Natural killer cell (primary cell): ENCODE measurements around the gene HRC. TPM values are rescaled to one million over a fixed set of nuclear protein-coding genes. Genes with fewer than 3 reads are reported as not detected.

Experiments used
- ATAC-seq, 3 donors: fragments of 150-1000 bp in 2 of 3; fragments of 200-7000 bp in 1 of 3; cut with Tn5 transposase; 1 replicate in 1 of 3; 2 replicates in 2 of 3; pipeline ENCODE4 v1.10.0; 2021; ENCODE audit warnings: mild to moderate bottlenecking in 2 of 3, moderate library complexity in 2 of 3
- DNase-seq, 2 donors: peaks; one replicate each; pipeline versions ENCODE4 v3.0.0 to v3.0.0-alpha.2; 2013 to 2021; ENCODE audit warnings: mixed read lengths in 1 of 2
- H3K27ac ChIP-seq: one replicate; pipeline ENCODE4 v1.5.1; 2013; ENCODE audit warnings: mild to moderate bottlenecking, low read length
- H3K27me3 ChIP-seq: one replicate; pipeline ENCODE4 v1.6.1; 2013; ENCODE audit warnings: low read length; ENCODE audit not compliant: control insufficient read depth, insufficient read depth
- H3K36me3 ChIP-seq: one replicate; pipeline ENCODE4 v1.6.1; 2013; ENCODE audit warnings: low read length; ENCODE audit not compliant: control insufficient read depth, insufficient read depth
- H3K4me1 ChIP-seq: one replicate; pipeline ENCODE4 v1.6.1; 2013; ENCODE audit warnings: low read length; ENCODE audit not compliant: control insufficient read depth, insufficient read depth
- H3K4me3 ChIP-seq: one replicate; pipeline ENCODE4 v1.5.1; 2013; ENCODE audit warnings: low read length
- H3K9me3 ChIP-seq: one replicate; pipeline ENCODE4 v1.6.1; 2013; ENCODE audit warnings: low read length; ENCODE audit not compliant: control insufficient read depth, insufficient read depth
- H3K27ac Mint-ChIP-seq, 2 donors: one replicate each; pipeline ENCODE4 v1.8.0; 2022; ENCODE audit warnings: mild to moderate bottlenecking in 2 of 2, mixed read lengths in 2 of 2, moderate library complexity in 1 of 2
- H3K27me3 Mint-ChIP-seq, 2 donors: one replicate each; pipeline ENCODE4 v1.8.0; 2022; ENCODE audit warnings: low read depth in 2 of 2, mixed read lengths in 2 of 2
- H3K36me3 Mint-ChIP-seq: one replicate; pipeline ENCODE4 v1.8.0; 2022; ENCODE audit warnings: mixed read lengths
- H3K4me1 Mint-ChIP-seq, 2 donors: one replicate each; pipeline ENCODE4 v1.8.0; 2022; ENCODE audit warnings: mixed read lengths in 2 of 2
- H3K4me3 Mint-ChIP-seq: one replicate; pipeline ENCODE4 v1.8.0; 2022; ENCODE audit warnings: mild to moderate bottlenecking, moderate library complexity, mixed read lengths
- H3K9me3 Mint-ChIP-seq, 2 donors: one replicate each; pipeline ENCODE4 v1.8.0; 2022; ENCODE audit warnings: mixed read lengths in 2 of 2
- WGBS: methylation state at CpG from one replicate; pipeline ENCODE4 v1.1.7; 2013; ENCODE audit warnings: missing lambda C conversion rate; ENCODE audit not compliant: insufficient coverage; 5-methylcytosine and 5-hydroxymethylcytosine counted together
- intact Hi-C: fragments of 100-400 bp; cut with micrococcal nuclease; formaldehyde crosslinking; loops from one replicate; pipeline ENCODE4 v1.14.2; 2022
- total RNA-seq, 4 donors: library from RNA; stranded (reverse); fragments of 120-200 nt in 1 of 4; gene quantifications; one replicate each; pipeline versions ENCODE4 v1.2.3 to v1.2.4, GENCODE V29; 2013 to 2022
- TF ChIP-seq, protein P1 (sequence below): fragments of 200-600 bp; IDR thresholded peaks from one replicate; pipeline ENCODE4 v1.8.0; 2022; ENCODE audit warnings: antibody characterized with exemption

The HRC gene
- total RNA-seq, 3 donors from 2014 or later (not counting 1 experiment from before 2014, with no cell fraction given), result not detected

- no peak overlapping the region for H3K27ac Mint-ChIP-seq
- ATAC-seq, result no peak
Observed at GRCh38 chr19:49114630-49115363, 40.4 kb downstream of the HRC start.

DNA sequence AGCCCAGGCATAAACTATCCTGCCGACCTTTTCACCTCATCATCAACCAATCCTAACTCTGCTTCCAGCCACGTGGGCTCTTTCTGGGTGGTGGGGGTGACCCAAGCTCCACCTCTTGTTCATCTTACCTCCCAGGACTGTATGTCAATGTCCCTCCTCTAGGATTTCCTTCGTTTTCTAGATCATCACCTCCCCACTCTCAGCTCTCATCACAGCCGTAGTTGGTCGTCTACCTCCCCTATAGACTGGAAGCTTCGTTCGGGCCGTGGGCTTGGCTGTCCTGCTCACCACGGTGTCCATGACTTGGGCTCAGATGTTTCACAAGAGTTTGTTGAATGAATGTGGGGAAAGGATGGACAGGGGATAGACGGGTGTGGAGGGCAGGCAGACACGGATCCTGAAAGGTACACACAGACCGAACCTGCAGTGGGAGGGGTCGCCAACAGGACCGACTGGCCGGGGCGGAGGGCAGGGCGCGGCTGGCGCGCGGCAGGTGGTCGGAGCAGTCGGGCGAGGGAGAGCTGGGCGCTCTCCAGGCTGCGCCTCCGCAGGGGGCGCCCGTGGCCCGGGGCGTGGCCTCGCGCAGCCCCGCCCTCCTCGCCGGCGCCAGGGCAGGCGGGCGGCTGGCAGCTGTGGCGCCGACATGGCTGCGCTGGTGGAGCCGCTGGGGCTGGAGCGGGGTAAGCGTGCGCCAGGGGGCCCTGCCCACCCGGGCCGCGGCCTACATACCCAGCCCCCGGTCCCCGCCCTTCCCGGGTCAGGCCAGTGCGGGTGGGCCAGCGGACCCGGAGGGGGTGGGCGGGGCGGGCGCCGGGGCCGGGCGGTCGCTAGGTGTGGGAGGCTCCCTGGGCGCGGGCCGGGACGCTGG, 41.2 kb downstream of the HRC start, which contains the start of gene LIN7B:
Gene LIN7B (plus strand): TSS at position 609 of the 868 bp plus-strand sequence. CDS start 35 bp downstream, at position 644.
- H3K9me3 ChIP-seq, result no peaks in the 10 kb centered on the region
- peak; percentile 84 to 92 for DNase-seq
- H3K27me3 Mint-ChIP-seq, result no peaks in the 10 kb centered on the region
- no peaks in the 10 kb centered on the region for H3K36me3 ChIP-seq
- peak; percentile 60 to 80 (median 67) for ATAC-seq
- under 1% methylated on average over 65 of the region's 66 CpGs for WGBS
- H3K4me1 Mint-ChIP-seq, result peaks cover 24 to 45% of the 10 kb centered on the region in 2 donors
- H3K4me1 ChIP-seq, result peaks cover 30% of the 10 kb centered on the region
- peak within 1 kb of the TSS in 1 of 2 donors; percentile 86 for H3K27ac Mint-ChIP-seq
- H3K27ac ChIP-seq, result no peak within 1 kb of the TSS
- intact Hi-C loops, result no loop called here
- H3K36me3 Mint-ChIP-seq, result no peaks in the 10 kb centered on the region
- TF ChIP-seq, protein P1, sequence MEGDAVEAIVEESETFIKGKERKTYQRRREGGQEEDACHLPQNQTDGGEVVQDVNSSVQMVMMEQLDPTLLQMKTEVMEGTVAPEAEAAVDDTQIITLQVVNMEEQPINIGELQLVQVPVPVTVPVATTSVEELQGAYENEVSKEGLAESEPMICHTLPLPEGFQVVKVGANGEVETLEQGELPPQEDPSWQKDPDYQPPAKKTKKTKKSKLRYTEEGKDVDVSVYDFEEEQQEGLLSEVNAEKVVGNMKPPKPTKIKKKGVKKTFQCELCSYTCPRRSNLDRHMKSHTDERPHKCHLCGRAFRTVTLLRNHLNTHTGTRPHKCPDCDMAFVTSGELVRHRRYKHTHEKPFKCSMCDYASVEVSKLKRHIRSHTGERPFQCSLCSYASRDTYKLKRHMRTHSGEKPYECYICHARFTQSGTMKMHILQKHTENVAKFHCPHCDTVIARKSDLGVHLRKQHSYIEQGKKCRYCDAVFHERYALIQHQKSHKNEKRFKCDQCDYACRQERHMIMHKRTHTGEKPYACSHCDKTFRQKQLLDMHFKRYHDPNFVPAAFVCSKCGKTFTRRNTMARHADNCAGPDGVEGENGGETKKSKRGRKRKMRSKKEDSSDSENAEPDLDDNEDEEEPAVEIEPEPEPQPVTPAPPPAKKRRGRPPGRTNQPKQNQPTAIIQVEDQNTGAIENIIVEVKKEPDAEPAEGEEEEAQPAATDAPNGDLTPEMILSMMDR, result peak; percentile 76
- H3K27me3 ChIP-seq, result no peaks in the 10 kb centered on the region
- peak within 1 kb of the TSS; percentile 89 for H3K4me3 Mint-ChIP-seq
- peak within 1 kb of the TSS; percentile 53 for H3K4me3 ChIP-seq
- H3K9me3 Mint-ChIP-seq, result no peaks in the 10 kb centered on the region

More at GRCh38 chr19:49114630-49115363, 40.4 kb downstream of the HRC start:
- Mint-ChIP-seq H3K4me1 (peaks cover 24 to 47% of the 10 kb centered on the region in 2 donors), H3K27me3 (no peaks in the 10 kb centered on the region), H3K4me3 (peak overlapping the region; percentile 89), H3K36me3 (no peaks in the 10 kb centered on the region), H3K9me3 (no peaks in the 10 kb centered on the region)
- Histone ChIP-seq H3K4me3 (peak overlapping the region; percentile 53), H3K4me1 (peaks cover 32% of the 10 kb centered on the region), H3K36me3 (no peaks in the 10 kb centered on the region), H3K27ac (no peak overlapping the region), H3K27me3 (no peaks in the 10 kb centered on the region), H3K9me3 (no peaks in the 10 kb centered on the region)
- TF ChIP-seq, protein P1, result no peak
- 13% methylated on average over 68 of the region's 68 CpGs for WGBS
- peak in 1 of 2 donors; percentile 68 for DNase-seq
- intact Hi-C loops, result no loop called here

GRCh38 chr19:49111218-49111998, 43.8 kb downstream of the HRC start:
- Histone ChIP-seq H3K27ac (no peak overlapping the region), H3K36me3 (peaks cover 14% of the 10 kb centered on the region), H3K4me3 (no peak overlapping the region), H3K27me3 (no peaks in the 10 kb centered on the region), H3K9me3 (no peaks in the 10 kb centered on the region), H3K4me1 (peaks cover 17% of the 10 kb centered on the region)
- peaks cover 20 to 34% of the 10 kb centered on the region in 2 donors for H3K4me1 Mint-ChIP-seq
- DNase-seq (no peak), ATAC-seq (no peak)
- WGBS, result 94% methylated on average over 10 of the region's 11 CpGs
- no peak overlapping the region for H3K4me3 Mint-ChIP-seq
- intact Hi-C loops, result no loop called here
- no peaks in the 10 kb centered on the region for H3K27me3 Mint-ChIP-seq
- no peak overlapping the region for H3K27ac Mint-ChIP-seq
- no peaks in the 10 kb centered on the region for H3K9me3 Mint-ChIP-seq
- TF ChIP-seq, protein P1, result no peak
- H3K36me3 Mint-ChIP-seq, result peaks cover 11% of the 10 kb centered on the region
